ENCODE measurements around the gene CCNQ. TPM values are rescaled to one million over a fixed set of nuclear protein-coding genes. Genes with fewer than 3 reads are reported as not detected.

Gene CCNQ
- polyA plus RNA-seq, 1 donor (not counting 4 experiments of a cell fraction or from before 2014, with no cell fraction given) = 31.1 TPM

DNA sequence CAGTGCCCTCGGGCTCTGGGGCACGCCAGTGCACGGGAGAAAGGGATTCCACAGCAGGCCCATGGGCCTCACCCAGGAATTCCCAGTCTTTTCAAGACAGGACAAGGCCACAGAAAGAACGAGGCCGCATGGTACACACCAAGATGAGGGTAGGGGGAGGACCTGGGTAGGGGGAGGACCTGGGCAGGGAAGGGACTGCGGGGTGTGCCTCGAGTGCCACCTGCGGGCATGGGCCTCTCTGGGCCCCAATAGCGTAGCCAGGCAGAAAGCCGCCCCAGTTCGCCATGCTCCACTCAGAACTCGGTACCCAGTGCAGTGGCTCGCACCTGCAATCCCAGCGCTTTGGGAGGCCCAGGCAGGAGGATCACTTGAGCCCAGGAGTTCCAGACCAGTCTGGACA lies 34.1 kb upstream of the CCNQ start:
- no peaks in the 10 kb centered on the region for H3K36me3 ChIP-seq (ENCODE audit: control insufficient read depth in 2 of 2, extremely low read depth in 1 of 2, insufficient read depth in 2 of 2, low read length in 2 of 2)
- no peak for FAIRE-seq
- no peak overlapping the region for H2AFZ ChIP-seq (ENCODE audit: control insufficient read depth, low read length)
- H3K27ac ChIP-seq (ENCODE audit: control insufficient read depth, insufficient read depth, low read length) = no peak overlapping the region
- no peak for TF ChIP-seq EZH2 (IDR thresholded peaks at IDR 0.05; ENCODE audit: low read length)
- TF ChIP-seq, protein P1, sequence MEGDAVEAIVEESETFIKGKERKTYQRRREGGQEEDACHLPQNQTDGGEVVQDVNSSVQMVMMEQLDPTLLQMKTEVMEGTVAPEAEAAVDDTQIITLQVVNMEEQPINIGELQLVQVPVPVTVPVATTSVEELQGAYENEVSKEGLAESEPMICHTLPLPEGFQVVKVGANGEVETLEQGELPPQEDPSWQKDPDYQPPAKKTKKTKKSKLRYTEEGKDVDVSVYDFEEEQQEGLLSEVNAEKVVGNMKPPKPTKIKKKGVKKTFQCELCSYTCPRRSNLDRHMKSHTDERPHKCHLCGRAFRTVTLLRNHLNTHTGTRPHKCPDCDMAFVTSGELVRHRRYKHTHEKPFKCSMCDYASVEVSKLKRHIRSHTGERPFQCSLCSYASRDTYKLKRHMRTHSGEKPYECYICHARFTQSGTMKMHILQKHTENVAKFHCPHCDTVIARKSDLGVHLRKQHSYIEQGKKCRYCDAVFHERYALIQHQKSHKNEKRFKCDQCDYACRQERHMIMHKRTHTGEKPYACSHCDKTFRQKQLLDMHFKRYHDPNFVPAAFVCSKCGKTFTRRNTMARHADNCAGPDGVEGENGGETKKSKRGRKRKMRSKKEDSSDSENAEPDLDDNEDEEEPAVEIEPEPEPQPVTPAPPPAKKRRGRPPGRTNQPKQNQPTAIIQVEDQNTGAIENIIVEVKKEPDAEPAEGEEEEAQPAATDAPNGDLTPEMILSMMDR (optimal IDR thresholded peaks at IDR 0.05 in 1 of 3, IDR thresholded peaks at IDR 0.05 in 1 of 3, conservative IDR thresholded peaks at IDR 0.05 in 1 of 3; ENCODE audit: extremely low read depth in 1 of 3, insufficient read depth in 2 of 3, low read length in 3 of 3) = no peak
- no peaks in the 10 kb centered on the region for H3K79me2 ChIP-seq (ENCODE audit: control insufficient read depth, insufficient read depth, low read length)
- H3K9me1 ChIP-seq (ENCODE audit: control insufficient read depth, extremely low read depth, insufficient read depth, low read length) = no peaks in the 10 kb centered on the region
- peaks cover 3% of the 10 kb centered on the region for H3K27me3 ChIP-seq (ENCODE audit: control insufficient read depth, extremely low read depth, insufficient read depth, low read length)
- no peaks in the 10 kb centered on the region for H4K20me1 ChIP-seq (ENCODE audit: control insufficient read depth, extremely low read depth, insufficient read depth, low read length)
- no peak overlapping the region for H3K9ac ChIP-seq (ENCODE audit: control insufficient read depth, extremely low read depth, insufficient read depth, low read length)
- H3K9me3 ChIP-seq (ENCODE audit: control insufficient read depth, low read depth, low read length) = peaks cover 3% of the 10 kb centered on the region
- H3K4me2 ChIP-seq (ENCODE audit: control insufficient read depth, extremely low read depth, insufficient read depth, low read depth, low read length) = no peak overlapping the region
- H3K4me1 ChIP-seq (ENCODE audit: control insufficient read depth, extremely low read depth, insufficient read depth, low read length) = no peaks in the 10 kb centered on the region
- dilution Hi-C loops (cut with MboI; ENCODE audit: extremely low pct_ligation_motif_present, low sequenced_read_pairs) = no loop called here
- H3K4me3 ChIP-seq (ENCODE audit: control insufficient read depth in 2 of 3, extremely low read depth in 1 of 3, insufficient read depth in 2 of 3, low read depth in 1 of 3, low read length in 3 of 3) = no peak overlapping the region
- DNase-seq (ENCODE audit: low read depth, low spot score) = no peak

DNA sequence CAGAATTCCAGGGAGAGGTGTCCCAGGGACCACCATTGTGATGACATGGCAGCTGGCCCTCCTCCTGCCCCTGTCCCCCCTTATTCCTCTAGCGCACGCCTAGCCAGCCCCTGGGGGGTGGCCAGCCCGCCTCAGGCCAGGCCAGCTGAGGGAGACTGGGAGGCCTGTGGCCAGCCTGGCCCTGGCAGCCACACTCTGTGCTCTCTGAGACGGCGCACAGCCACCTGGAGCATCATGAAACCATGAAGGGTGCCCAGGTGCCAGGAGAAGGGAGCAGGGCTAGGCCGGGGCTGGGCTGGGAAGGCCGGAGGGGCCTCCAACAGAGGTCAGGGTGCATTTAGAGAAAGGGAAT lies 33.6 kb upstream of the CCNQ start:
- no peaks in the 10 kb centered on the region for H3K4me1 ChIP-seq (ENCODE audit: control insufficient read depth, extremely low read depth, insufficient read depth, low read length)
- FAIRE-seq = no peak
- no peaks in the 10 kb centered on the region for H3K9me1 ChIP-seq (ENCODE audit: control insufficient read depth, extremely low read depth, insufficient read depth, low read length)
- no peaks in the 10 kb centered on the region for H3K36me3 ChIP-seq (ENCODE audit: control insufficient read depth in 2 of 2, extremely low read depth in 1 of 2, insufficient read depth in 2 of 2, low read length in 2 of 2)
- H3K4me2 ChIP-seq (ENCODE audit: control insufficient read depth, extremely low read depth, insufficient read depth, low read depth, low read length) = no peak overlapping the region
- no peak for DNase-seq (ENCODE audit: low read depth, low spot score)
- no peaks in the 10 kb centered on the region for H3K27me3 ChIP-seq (ENCODE audit: control insufficient read depth, extremely low read depth, insufficient read depth, low read length)
- no peak overlapping the region for H2AFZ ChIP-seq (ENCODE audit: control insufficient read depth, low read length)
- dilution Hi-C loops (cut with MboI; ENCODE audit: extremely low pct_ligation_motif_present, low sequenced_read_pairs) = no loop called here
- no peaks in the 10 kb centered on the region for H3K79me2 ChIP-seq (ENCODE audit: control insufficient read depth, insufficient read depth, low read length)
- H3K9ac ChIP-seq (ENCODE audit: control insufficient read depth, extremely low read depth, insufficient read depth, low read length) = no peak overlapping the region
- TF ChIP-seq, protein P1 (optimal IDR thresholded peaks at IDR 0.05 in 1 of 3, IDR thresholded peaks at IDR 0.05 in 1 of 3, conservative IDR thresholded peaks at IDR 0.05 in 1 of 3; ENCODE audit: extremely low read depth in 1 of 3, insufficient read depth in 2 of 3, low read length in 3 of 3) = no peak
- no peak for TF ChIP-seq EZH2 (IDR thresholded peaks at IDR 0.05; ENCODE audit: low read length)
- no peak overlapping the region for H3K27ac ChIP-seq (ENCODE audit: control insufficient read depth, insufficient read depth, low read length)
- H3K4me3 ChIP-seq (ENCODE audit: control insufficient read depth in 2 of 3, extremely low read depth in 1 of 3, insufficient read depth in 2 of 3, low read depth in 1 of 3, low read length in 3 of 3) = no peak overlapping the region
- peaks cover 3% of the 10 kb centered on the region for H3K9me3 ChIP-seq (ENCODE audit: control insufficient read depth, low read depth, low read length)
- no peaks in the 10 kb centered on the region for H4K20me1 ChIP-seq (ENCODE audit: control insufficient read depth, extremely low read depth, insufficient read depth, low read length)
